ENCODE data around the gene STRA6. TPM values are rescaled to one million over a fixed set of nuclear protein-coding genes. Genes with fewer than 3 reads are reported as not detected.

STRA6 gene
- polyA plus RNA-seq, 4 donors, result 23.9 to 57.7 (median 40.7) TPM

GRCh38 chr15:74134387-74135027 is 68.1 kb downstream of the STRA6 start:
- DNase-seq (ENCODE audit: low read depth in 4 of 4, low spot score in 3 of 4), result no peak

- no peak for DNase-seq (ENCODE audit: low read depth in 4 of 4, low spot score in 3 of 4)
Measured at GRCh38 chr15:74133694-74134386, 68.7 kb downstream of the STRA6 start.

- DNase-seq (ENCODE audit: low read depth in 4 of 4, low spot score in 3 of 4), result no peak
Measured at GRCh38 chr15:74132681-74133651, 69.6 kb downstream of the STRA6 start.

DNA sequence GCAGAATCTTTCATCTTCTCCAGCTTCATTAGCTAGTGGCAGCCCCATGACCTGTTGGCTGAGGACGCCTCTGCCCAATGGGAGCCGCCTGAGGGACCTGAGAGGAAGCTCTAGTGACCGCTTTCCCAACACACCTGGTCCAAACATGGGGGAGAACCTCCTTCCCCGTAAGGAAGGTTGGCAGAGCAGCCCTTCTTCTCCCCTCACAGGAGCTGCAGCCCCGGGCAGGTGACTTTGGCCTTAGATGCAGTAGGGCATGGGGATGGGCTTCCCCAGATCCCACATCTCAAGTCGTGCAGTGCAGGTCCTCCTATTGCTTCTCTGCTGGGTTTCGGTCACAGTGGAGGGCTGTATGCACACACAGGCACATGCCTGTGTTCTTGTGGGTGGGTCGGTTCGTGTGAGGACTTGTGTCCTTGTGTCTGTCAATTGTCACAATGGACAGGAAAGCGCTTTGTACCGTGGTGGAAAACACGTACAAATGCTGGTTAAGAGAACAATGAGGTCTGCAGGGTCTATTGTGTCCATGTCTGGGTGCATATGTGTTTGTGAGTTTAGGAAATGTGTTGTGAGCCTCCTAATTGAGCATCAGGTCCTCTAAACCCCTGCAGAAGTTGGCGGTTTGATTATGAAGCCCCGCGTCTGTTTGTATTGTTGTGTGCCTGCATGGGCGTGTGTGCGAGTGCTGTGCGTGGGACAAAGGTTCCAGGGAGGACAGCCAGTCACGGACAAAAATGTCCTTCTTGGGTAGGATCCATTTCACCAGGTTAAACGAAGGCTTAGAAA is 70.8 kb downstream of the STRA6 start:
- DNase-seq (ENCODE audit: low read depth in 4 of 4, low spot score in 3 of 4), result no peak

GRCh38 chr15:74130849-74131627 is 71.5 kb downstream of the STRA6 start:
- no peak for DNase-seq (ENCODE audit: low read depth in 4 of 4, low spot score in 3 of 4)

GRCh38 chr15:74130155-74130848 is 72.3 kb downstream of the STRA6 start, which contains the start of gene ISLR2:
Gene ISLR2 (plus strand): TSS chr15:74130586. CDS start chr15:74132755, 2,169 bp downstream.
- no peak for DNase-seq (ENCODE audit: low read depth in 4 of 4, low spot score in 3 of 4)

DNA sequence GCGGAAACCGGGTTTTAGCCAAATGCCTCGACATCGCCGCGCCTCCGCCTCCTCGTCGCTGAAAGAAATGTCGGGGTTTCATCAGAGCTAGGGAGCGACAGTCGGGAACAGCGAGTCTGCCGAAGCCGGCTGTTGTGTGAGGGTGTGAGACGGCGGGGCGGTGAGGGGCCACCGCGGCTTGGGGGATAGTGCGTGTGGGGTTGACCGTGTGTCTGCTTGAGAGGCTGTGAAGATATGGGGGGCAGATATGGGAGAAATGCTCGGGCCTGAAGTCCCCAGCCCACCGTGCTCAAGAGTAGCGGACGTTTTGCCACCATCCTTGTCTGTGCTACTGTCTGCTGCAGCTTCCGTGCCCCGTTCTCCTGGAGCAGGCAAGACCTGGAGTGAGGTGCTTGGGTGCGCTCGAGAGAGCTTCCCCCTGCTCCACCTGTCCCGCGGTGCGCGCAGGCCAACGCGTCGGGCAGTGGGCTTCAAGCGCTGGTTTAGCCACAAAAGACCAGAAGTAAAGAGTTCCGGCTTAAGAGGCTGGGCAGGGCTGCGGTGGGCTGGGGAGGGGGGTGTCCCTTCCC is 72.9 kb downstream of the STRA6 start:
- DNase-seq (ENCODE audit: low read depth in 4 of 4, low spot score in 3 of 4), result no peak

Other genes with a start within 250 kb of the STRA6 start
- 10 to 100 TPM; 11.6 to 14.9 (median 12.7) TPM for gene STOML1, start 210.5 kb downstream of the STRA6 start, polyA plus RNA-seq (ENCODE audit: insufficient read length in 4 of 4)
- 10 to 100 TPM; 25.8 to 40.1 (median 33.3) TPM for gene PML, start 208.1 kb downstream of the STRA6 start, polyA plus RNA-seq (ENCODE audit: insufficient read length in 4 of 4)
- under 1 TPM in 3 of 4 donors, not detected in 1; 0.33 to 0.66 (median 0.34) TPM for gene GOLGA6A, start 120.2 kb downstream of the STRA6 start, polyA plus RNA-seq (ENCODE audit: insufficient read length in 4 of 4)
- gene ISLR2, start 72.2 kb downstream of the STRA6 start, polyA plus RNA-seq (ENCODE audit: insufficient read length in 4 of 4), result 10 to 100 TPM in 1 of 4 donors, 1 to 10 TPM in 3; 1.0 to 15.5 (median 2.3) TPM
- gene ISLR, start 29.1 kb downstream of the STRA6 start, polyA plus RNA-seq (ENCODE audit: insufficient read length in 4 of 4), result 100 to 1,000 TPM in 1 of 4 donors, 10 to 100 TPM in 3; 57.4 to 515 (median 72.8) TPM
- 1 to 10 TPM; 2.8 to 9.2 (median 3.9) TPM for gene CCDC33, start 33.5 kb upstream of the STRA6 start, polyA plus RNA-seq (ENCODE audit: insufficient read length in 4 of 4)
- 1 to 10 TPM; 1.1 to 6.0 (median 1.9) TPM for gene CYP11A1, start 164.9 kb upstream of the STRA6 start, polyA plus RNA-seq (ENCODE audit: insufficient read length in 4 of 4)
- 10 to 100 TPM in 1 of 4 donors, 1 to 10 TPM in 3; 5.9 to 16.8 (median 6.7) TPM for gene SEMA7A, start 231.2 kb upstream of the STRA6 start, polyA plus RNA-seq (ENCODE audit: insufficient read length in 4 of 4)

Data from left renal pelvis (tissue), 4 donors.